Measurements from ENCODE around the gene F3.

The F3 gene

GRCh38 chr1:94550800-94551241 lies 9.3 kb upstream of the F3 start:
- DNase-seq (ENCODE audit: low read depth): peak; percentile 98
- H3K4me3 ChIP-seq (ENCODE audit: low read length): no peak overlapping the region
- no peak for TF ChIP-seq CTCF (conservative IDR thresholded peaks at IDR 0.05; ENCODE audit: low read depth, low read length)

GRCh38 chr1:94550396-94550795 lies 8.8 kb upstream of the F3 start:
- H3K4me3 ChIP-seq (ENCODE audit: low read length): no peak overlapping the region
- DNase-seq (ENCODE audit: low read depth): no peak
- no peak for TF ChIP-seq CTCF (conservative IDR thresholded peaks at IDR 0.05; ENCODE audit: low read depth, low read length)

GRCh38 chr1:94549706-94550105 lies 8.1 kb upstream of the F3 start:
- no peak for TF ChIP-seq CTCF (conservative IDR thresholded peaks at IDR 0.05; ENCODE audit: low read depth, low read length)
- H3K4me3 ChIP-seq (ENCODE audit: low read length): no peak overlapping the region
- no peak for DNase-seq (ENCODE audit: low read depth)

- no peak for TF ChIP-seq CTCF (conservative IDR thresholded peaks at IDR 0.05; ENCODE audit: low read depth, low read length)
- no peak overlapping the region for H3K4me3 ChIP-seq (ENCODE audit: low read length)
- no peak for DNase-seq (ENCODE audit: low read depth)
These were observed 3.3 kb upstream of the F3 start for GRCh38 chr1:94544706-94545490.

- no peak for DNase-seq (ENCODE audit: low read depth)
- TF ChIP-seq CTCF (conservative IDR thresholded peaks at IDR 0.05; ENCODE audit: low read depth, low read length): no peak
- H3K4me3 ChIP-seq (ENCODE audit: low read length): no peak overlapping the region
These were observed 2.5 kb upstream of the F3 start for GRCh38 chr1:94543893-94544635.

GRCh38 chr1:94543001-94543400 lies 1.4 kb upstream of the F3 start:
- DNase-seq (ENCODE audit: low read depth): no peak
- H3K4me3 ChIP-seq (ENCODE audit: low read length): peak overlapping the region; percentile 69
- TF ChIP-seq CTCF (conservative IDR thresholded peaks at IDR 0.05; ENCODE audit: low read depth, low read length): no peak
